Body of pancreas (tissue), 4 donors: ENCODE results near the gene ISLR2. TPM values are rescaled to one million over a fixed set of nuclear protein-coding genes. Genes with fewer than 3 reads are reported as not detected.

Experiments used
- ATAC-seq: fragments of 150-250 bp; one replicate; pipeline ENCODE4 v1.9.1; 2016
- DNase-seq, 4 donors: peaks; one replicate each; pipeline ENCODE4 v3.0.0-alpha.2; 2019
- H3K27ac ChIP-seq, 4 donors: fragments of 200-600 bp; sonication (generic); 1 replicate in 3 of 4; 2 replicates in 1 of 4; pipeline versions ENCODE4 v1.5.1 to v1.6.1; 2016 to 2019; ENCODE audit warnings: mild to moderate bottlenecking in 1 of 4, mixed read lengths in 1 of 4, moderate library complexity in 1 of 4
- H3K27me3 ChIP-seq, 2 donors: fragments of 200-600 bp; sonication (generic); one replicate each; pipeline ENCODE4 v1.6.0; 2016; ENCODE audit warnings: mild to moderate bottlenecking in 1 of 2
- H3K36me3 ChIP-seq, 2 donors: fragments of 200-600 bp; sonication (generic); replicated peaks in 1 of 2; 2 replicates each; pipeline ENCODE4 v1.5.1; 2016; ENCODE audit warnings: low read depth in 2 of 2; ENCODE audit not compliant: insufficient read depth in 1 of 2
- H3K4me1 ChIP-seq: fragments of 200-600 bp; sonication (generic); one replicate; pipeline ENCODE4 v1.6.0; 2016
- H3K4me3 ChIP-seq, 2 donors: fragments of 200-600 bp; sonication (generic); 1 replicate in 1 of 2; 2 replicates in 1 of 2; pipeline ENCODE4 v1.5.1; 2016 to 2019
- H3K9me3 ChIP-seq, 3 donors: fragments of 200-600 bp; sonication (generic); 1 replicate in 2 of 3; 2 replicates in 1 of 3; pipeline ENCODE4 v1.5.1; 2016
- POLR2A ChIP-seq, 3 donors: fragments of 450-650 bp; IDR thresholded peaks; one replicate each; pipeline ENCODE4 v1.6.1; 2016; ENCODE audit warnings: antibody characterized with exemption in 3 of 3, mild to moderate bottlenecking in 2 of 3
- WGBS, 2 donors: methylation state at CpG; one replicate each; pipeline ENCODE4 v1.1.5; 2017; 5-methylcytosine and 5-hydroxymethylcytosine counted together
- intact Hi-C: fragments of 100-400 bp; cut with DNase I; formaldehyde crosslinking; loops from one replicate; pipeline ENCODE4 v1.15.1; 2023
- total RNA-seq, 2 donors: library from RNA; depleted of rRNA; stranded (reverse); fragments of >200 nt; gene quantifications; one replicate each; pipeline ENCODE4 v1.1.0, GENCODE V29; 2016
- TF ChIP-seq, protein P1 (sequence below), 7 experiments: fragments of 450-650 bp in 4 of 7; fragments of 200-600 bp in 3 of 7; sonication (generic) in 3 of 7; IDR thresholded peaks; one replicate each; pipeline ENCODE4 v1.5.1; 2016 to 2019; ENCODE audit warnings: antibody characterized with exemption in 7 of 7

The ISLR2 gene
- total RNA-seq, 2 donors from 2014 or later: not detected

GRCh38 chr15:74129586-74130154 lies 716 bp upstream of the ISLR2 start:
- TF ChIP-seq, protein P1, sequence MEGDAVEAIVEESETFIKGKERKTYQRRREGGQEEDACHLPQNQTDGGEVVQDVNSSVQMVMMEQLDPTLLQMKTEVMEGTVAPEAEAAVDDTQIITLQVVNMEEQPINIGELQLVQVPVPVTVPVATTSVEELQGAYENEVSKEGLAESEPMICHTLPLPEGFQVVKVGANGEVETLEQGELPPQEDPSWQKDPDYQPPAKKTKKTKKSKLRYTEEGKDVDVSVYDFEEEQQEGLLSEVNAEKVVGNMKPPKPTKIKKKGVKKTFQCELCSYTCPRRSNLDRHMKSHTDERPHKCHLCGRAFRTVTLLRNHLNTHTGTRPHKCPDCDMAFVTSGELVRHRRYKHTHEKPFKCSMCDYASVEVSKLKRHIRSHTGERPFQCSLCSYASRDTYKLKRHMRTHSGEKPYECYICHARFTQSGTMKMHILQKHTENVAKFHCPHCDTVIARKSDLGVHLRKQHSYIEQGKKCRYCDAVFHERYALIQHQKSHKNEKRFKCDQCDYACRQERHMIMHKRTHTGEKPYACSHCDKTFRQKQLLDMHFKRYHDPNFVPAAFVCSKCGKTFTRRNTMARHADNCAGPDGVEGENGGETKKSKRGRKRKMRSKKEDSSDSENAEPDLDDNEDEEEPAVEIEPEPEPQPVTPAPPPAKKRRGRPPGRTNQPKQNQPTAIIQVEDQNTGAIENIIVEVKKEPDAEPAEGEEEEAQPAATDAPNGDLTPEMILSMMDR (IDR thresholded peaks at IDR 0.05): no peak

GRCh38 chr15:74130849-74131627 lies 652 bp downstream of the ISLR2 start:
- intact Hi-C loops: no loop called here
- WGBS, 2 donors: 3 to 6% methylated on average over 26 to 28 of the region's 28 CpGs
- no peaks in the 10 kb centered on the region for H3K36me3 ChIP-seq
- no peak for ATAC-seq
- no peak overlapping the region for H3K4me3 ChIP-seq
- peaks cover 0 to 53% of the 10 kb centered on the region in 2 donors for H3K27me3 ChIP-seq
- H3K4me1 ChIP-seq: peaks cover 42% of the 10 kb centered on the region
- no peaks in the 10 kb centered on the region for H3K9me3 ChIP-seq
- no peak for TF ChIP-seq POLR2A (IDR thresholded peaks at IDR 0.05)
- TF ChIP-seq, protein P1 (IDR thresholded peaks at IDR 0.05): no peak
- no peak for DNase-seq
- no peak overlapping the region for H3K27ac ChIP-seq

More at GRCh38 chr15:74129586-74130154, 716 bp upstream of the ISLR2 start:
- intact Hi-C loops: loop anchor here (5.0 kb wide), 1 partner anchor 178 kb away; no protein-coding TSS in a partner anchor
- Histone ChIP-seq H3K9me3 (no peaks in the 10 kb centered on the region), H3K36me3 (no peaks in the 10 kb centered on the region), H3K27me3 (peaks cover 0 to 45% of the 10 kb centered on the region in 2 donors), H3K27ac (no peak overlapping the region), H3K4me3 (no peak overlapping the region), H3K4me1 (peaks cover 30% of the 10 kb centered on the region)
- DNase-seq: no peak
- no peak for ATAC-seq
- 2% methylated on average over 40 of the region's 40 CpGs; no CpG with 5 or more reads in 1 of the 2 donors for WGBS, 2 donors

GRCh38 chr15:74131628-74132413 lies 1.4 kb downstream of the ISLR2 start:
- DNase-seq (no peak), ATAC-seq (no peak)
- WGBS, 2 donors: 13 to 16% methylated on average over 11 to 20 of the region's 20 CpGs
- Histone ChIP-seq H3K4me3 (no peak overlapping the region), H3K27me3 (peaks cover 0 to 56% of the 10 kb centered on the region in 2 donors), H3K9me3 (no peaks in the 10 kb centered on the region), H3K4me1 (peaks cover 46% of the 10 kb centered on the region), H3K36me3 (no peaks in the 10 kb centered on the region), H3K27ac (no peak overlapping the region)
- TF ChIP-seq POLR2A (IDR thresholded peaks at IDR 0.05): no peak
- TF ChIP-seq, protein P1 (IDR thresholded peaks at IDR 0.05): no peak
- intact Hi-C loops: no loop called here

- no peak overlapping the region for H3K4me3 ChIP-seq
- peaks cover 0 to 58% of the 10 kb centered on the region in 2 donors for H3K27me3 ChIP-seq
- no peak for DNase-seq
- ATAC-seq: no peak
- intact Hi-C loops: no loop called here
- H3K36me3 ChIP-seq: no peaks in the 10 kb centered on the region
- peaks cover 41% of the 10 kb centered on the region for H3K4me1 ChIP-seq
- H3K27ac ChIP-seq: no peak overlapping the region
- no peak for TF ChIP-seq POLR2A (IDR thresholded peaks at IDR 0.05)
- TF ChIP-seq, protein P1 (IDR thresholded peaks at IDR 0.05): no peak
- no peaks in the 10 kb centered on the region for H3K9me3 ChIP-seq
- WGBS, 2 donors: 0 to 10% methylated on average over 6 to 88 of the region's 90 CpGs
These were observed 2.6 kb downstream of the ISLR2 start for GRCh38 chr15:74132681-74133651.
